Naive thymus-derived CD4-positive, alpha-beta T cell (primary cell): ENCODE results near the gene KIF17. TPM values are rescaled to one million over a fixed set of nuclear protein-coding genes. Genes with fewer than 3 reads are reported as not detected.

Experiments
- ATAC-seq: fragments of 150-1000 bp; cut with Tn5 transposase; 2 replicates; pipeline ENCODE4 v1.10.0; 2021; ENCODE audit warnings: mild to moderate bottlenecking, moderate library complexity
- CTCF ChIA-PET: fragments of 350-600 bp; sonication (Branson Sonifier 250); formaldehyde crosslinking; loops from one replicate; lab custom pipeline; 2021; ENCODE audit warnings: antibody characterized with exemption; lab: Charles Lee
- POLR2A ChIA-PET: fragments of 350-600 bp; sonication (Branson Sonifier 250); formaldehyde crosslinking; loops from one replicate; lab custom pipeline; 2021; ENCODE audit warnings: antibody characterized with exemption, inconsistent platforms; lab: Charles Lee
- DNase-seq, 9 donors: peaks; one replicate each; pipeline versions ENCODE4 v3.0.0 to v3.0.0-alpha.2; 2020 to 2022; ENCODE audit warnings: mixed read lengths in 1 of 9
- H3K27ac ChIP-seq: one replicate; pipeline ENCODE4 v1.7.0; 2013; ENCODE audit warnings: mild to moderate bottlenecking, low read depth, low read length, moderate library complexity
- H3K27me3 ChIP-seq, 2 donors: one replicate each; pipeline ENCODE4 v1.7.0; 2013; ENCODE audit warnings: low read length in 2 of 2, mild to moderate bottlenecking in 2 of 2, moderate library complexity in 2 of 2; ENCODE audit not compliant: control insufficient read depth in 2 of 2, insufficient read depth in 2 of 2
- H3K36me3 ChIP-seq, 3 experiments: 1 replicate in 2 of 3; 2 replicates in 1 of 3; pipeline ENCODE4 v1.7.0; 2013; ENCODE audit warnings: low read length in 3 of 3, mild to moderate bottlenecking in 3 of 3, moderate library complexity in 1 of 3; ENCODE audit not compliant: insufficient read depth in 3 of 3, control insufficient read depth in 2 of 3
- H3K4me1 ChIP-seq, 2 donors: one replicate each; pipeline ENCODE4 v1.7.0; 2013; ENCODE audit warnings: low read length in 2 of 2, mild to moderate bottlenecking in 2 of 2, moderate library complexity in 1 of 2; ENCODE audit not compliant: control insufficient read depth in 2 of 2, insufficient read depth in 2 of 2
- H3K4me3 ChIP-seq: 2 replicates; pipeline ENCODE4 v1.7.0; 2013; ENCODE audit warnings: mild to moderate bottlenecking, low read length
- H3K9me3 ChIP-seq, 3 experiments: 1 replicate in 2 of 3; 2 replicates in 1 of 3; pipeline ENCODE4 v1.7.0; 2013; ENCODE audit warnings: low read length in 3 of 3; ENCODE audit not compliant: control insufficient read depth in 2 of 3
- H3K27ac Mint-ChIP-seq, 9 donors: one replicate each; pipeline ENCODE4 v1.8.0; 2020 to 2022; ENCODE audit warnings: mixed read lengths in 9 of 9, mild to moderate bottlenecking in 8 of 9, moderate library complexity in 5 of 9, inconsistent platforms in 2 of 9
- H3K27me3 Mint-ChIP-seq, 5 donors: one replicate each; pipeline ENCODE4 v1.8.0; 2021 to 2022; ENCODE audit warnings: mixed read lengths in 5 of 5, mild to moderate bottlenecking in 1 of 5
- H3K36me3 Mint-ChIP-seq, 5 donors: one replicate each; pipeline ENCODE4 v1.8.0; 2020 to 2022; ENCODE audit warnings: mixed read lengths in 5 of 5, mild to moderate bottlenecking in 3 of 5, inconsistent platforms in 1 of 5
- H3K4me1 Mint-ChIP-seq, 7 donors: one replicate each; pipeline ENCODE4 v1.8.0; 2020 to 2022; ENCODE audit warnings: mixed read lengths in 7 of 7, mild to moderate bottlenecking in 3 of 7, inconsistent platforms in 1 of 7
- H3K4me3 Mint-ChIP-seq, 10 donors: one replicate each; pipeline ENCODE4 v1.8.0; 2020 to 2022; ENCODE audit warnings: mild to moderate bottlenecking in 10 of 10, mixed read lengths in 10 of 10, moderate library complexity in 6 of 10, inconsistent platforms in 2 of 10
- H3K9me3 Mint-ChIP-seq, 11 donors: one replicate each; pipeline ENCODE4 v1.8.0; 2020 to 2022; ENCODE audit warnings: mixed read lengths in 11 of 11, mild to moderate bottlenecking in 4 of 11, inconsistent platforms in 1 of 11, moderate library complexity in 1 of 11
- intact Hi-C, 2 donors: fragments of 100-400 bp; cut with micrococcal nuclease; formaldehyde crosslinking; loops; one replicate each; pipeline ENCODE4 v1.15.1; 2023
- polyA plus RNA-seq, 2 donors: library from polyadenylated mRNA; unstranded; fragments of 300-500 nt; fragmentation: Illumina TruSeq; gene quantifications; one replicate each; pipeline ENCODE4 v1.2.3, GENCODE V29; 2021
- total RNA-seq, 6 experiments: library from RNA in 5 of 6; stranded (reverse) in 5 of 6; gene quantifications; 1 replicate in 5 of 6; 2 replicates in 1 of 6; pipeline ENCODE4 v1.2.3 and lab custom pipeline; 2021 to 2026

Gene KIF17
- total and polyA plus RNA-seq, 7 experiments from 2014 or later: not detected

- ATAC-seq (peak; percentile 68), DNase-seq (peak in 7 of 9 donors; percentile 28 to 71 (median 41))
- Histone ChIP-seq H3K4me3 (peak overlapping the region; percentile 63), H3K4me1 (peaks cover 8 to 14% of the 10 kb centered on the region in 2 donors), H3K36me3 (peaks cover 0 to 2% (median 0%) of the 10 kb centered on the region in 3 experiments), H3K27me3 (peaks cover 0 to 8% of the 10 kb centered on the region in 2 donors), H3K9me3 (no peaks in the 10 kb centered on the region), H3K27ac (no peak overlapping the region)
- Mint-ChIP-seq H3K4me1 (peaks cover 10 to 23% (median 17%) of the 10 kb centered on the region in 7 donors), H3K27me3 (peaks cover 10 to 49% (median 21%) of the 10 kb centered on the region in 5 donors), H3K9me3 (no peaks in the 10 kb centered on the region), H3K4me3 (peak overlapping the region; percentile 86 to 95 (median 88)), H3K27ac (peak overlapping the region in 3 of 9 donors; percentile 59 to 73 (median 61)), H3K36me3 (peaks cover 0 to 8% (median 0%) of the 10 kb centered on the region in 5 donors)
- POLR2A ChIA-PET: interaction anchor here (0.8 kb wide), 1 partner anchor 55 kb away, joined by 3 read pairs; the partner anchor contains the start of gene HP1BP3
- intact Hi-C loops: loop anchor here (2.0 to 5.0 kb wide), 4 partner anchors 13 to 209 kb away; partner anchors contain the start of genes HP1BP3 (in 1 of the 2), KIF17 (in 1 of the 2) and PINK1 (in 1 of the 2)
- CTCF ChIA-PET: interaction anchor here (1.4 kb wide), 1 partner anchor 35 kb away, joined by 3 read pairs; no protein-coding TSS in a partner anchor
These were observed 14.3 kb upstream of the KIF17 start for GRCh38 chr1:20732071-20732587.

- H3K27ac Mint-ChIP-seq: peak overlapping the region in 1 of 9 donors; percentile 48
- no peaks in the 10 kb centered on the region for H3K9me3 Mint-ChIP-seq
- intact Hi-C loops: loop anchor here (5.0 kb wide), 2 partner anchors 56 to 99 kb away; partner anchors contain the start of genes HP1BP3 (in 1 of the 2) and PINK1 (in 1 of the 2)
- H3K4me1 Mint-ChIP-seq: peaks cover 10 to 23% (median 17%) of the 10 kb centered on the region in 7 donors
- POLR2A ChIA-PET: interaction anchor here (0.6 to 0.8 kb wide), 2 partner anchors 56 to 68 kb away, joined by 3 read pairs; partner anchors contain the start of gene HP1BP3
- peak overlapping the region; percentile 59 to 95 (median 78) for H3K4me3 Mint-ChIP-seq
- H3K27me3 ChIP-seq: peaks cover 0 to 8% of the 10 kb centered on the region in 2 donors
- peaks cover 10 to 49% (median 21%) of the 10 kb centered on the region in 5 donors for H3K27me3 Mint-ChIP-seq
- no peaks in the 10 kb centered on the region for H3K36me3 ChIP-seq
- CTCF ChIA-PET: interaction anchor here (1.4 kb wide), 1 partner anchor 35 kb away, joined by 3 read pairs; no protein-coding TSS in a partner anchor
- peak overlapping the region; percentile 27 for H3K4me3 ChIP-seq
- DNase-seq: peak in 2 of 9 donors; percentile 19 to 26
- H3K9me3 ChIP-seq: no peaks in the 10 kb centered on the region
- H3K27ac ChIP-seq: no peak overlapping the region
- H3K36me3 Mint-ChIP-seq: peaks cover 0 to 7% (median 0%) of the 10 kb centered on the region in 5 donors
- ATAC-seq: peak; percentile 14
- peaks cover 8 to 14% of the 10 kb centered on the region in 2 donors for H3K4me1 ChIP-seq
These were observed 13.5 kb upstream of the KIF17 start for GRCh38 chr1:20731057-20731991.

GRCh38 chr1:20730690-20731056, 12.9 kb upstream of the KIF17 start:
- DNase-seq: no peak
- CTCF ChIA-PET: interaction anchor here (1.4 kb wide), 1 partner anchor 34 kb away, joined by 3 read pairs; no protein-coding TSS in a partner anchor
- H3K4me1 Mint-ChIP-seq: peaks cover 10 to 23% (median 17%) of the 10 kb centered on the region in 7 donors

GRCh38 chr1:20729990-20730689, 12.3 kb upstream of the KIF17 start:
- Mint-ChIP-seq H3K4me3 (peak overlapping the region; percentile 36 to 95 (median 60)), H3K36me3 (no peaks in the 10 kb centered on the region), H3K27me3 (peaks cover 10 to 49% (median 21%) of the 10 kb centered on the region in 5 donors), H3K27ac (no peak overlapping the region), H3K4me1 (peaks cover 10 to 23% (median 17%) of the 10 kb centered on the region in 7 donors), H3K9me3 (no peaks in the 10 kb centered on the region)
- no peak overlapping the region for H3K27ac ChIP-seq
- no peak overlapping the region for H3K4me3 ChIP-seq
- no peaks in the 10 kb centered on the region for H3K36me3 ChIP-seq
- DNase-seq (no peak), ATAC-seq (no peak)
- H3K4me1 ChIP-seq: peaks cover 8 to 14% of the 10 kb centered on the region in 2 donors
- ChIA-PET CTCF (no interaction called here), POLR2A (no interaction called here)
- intact Hi-C loops: loop anchor here (5.0 kb wide), 2 partner anchors 57 to 98 kb away; partner anchors contain the start of genes HP1BP3 (in 1 of the 2) and PINK1 (in 1 of the 2)
- no peaks in the 10 kb centered on the region for H3K9me3 ChIP-seq
- H3K27me3 ChIP-seq: peaks cover 0 to 8% of the 10 kb centered on the region in 2 donors

More at GRCh38 chr1:20730690-20731056, 12.9 kb upstream of the KIF17 start:
- Histone ChIP-seq H3K27ac (no peak overlapping the region), H3K27me3 (peaks cover 0 to 8% of the 10 kb centered on the region in 2 donors), H3K4me3 (no peak overlapping the region), H3K36me3 (no peaks in the 10 kb centered on the region), H3K9me3 (no peaks in the 10 kb centered on the region), H3K4me1 (peaks cover 8 to 14% of the 10 kb centered on the region in 2 donors)
- Mint-ChIP-seq H3K27me3 (peaks cover 10 to 49% (median 21%) of the 10 kb centered on the region in 5 donors), H3K4me3 (peak overlapping the region in 7 of 10 donors; percentile 29 to 95 (median 42)), H3K9me3 (no peaks in the 10 kb centered on the region), H3K36me3 (peaks cover 0 to 4% (median 0%) of the 10 kb centered on the region in 5 donors), H3K27ac (no peak overlapping the region)
- intact Hi-C loops: loop anchor here (5.0 kb wide), 2 partner anchors 57 to 98 kb away; partner anchors contain the start of genes HP1BP3 (in 1 of the 2) and PINK1 (in 1 of the 2)
- no peak for ATAC-seq
- POLR2A ChIA-PET: interaction anchor here (0.6 kb wide), 1 partner anchor 68 kb away, joined by 3 read pairs; no protein-coding TSS in a partner anchor

GRCh38 chr1:20729155-20729931, 11.5 kb upstream of the KIF17 start:
- Mint-ChIP-seq H3K4me3 (peak overlapping the region in 4 of 10 donors; percentile 52 to 95 (median 64)), H3K4me1 (peaks cover 10 to 23% (median 17%) of the 10 kb centered on the region in 7 donors), H3K27ac (no peak overlapping the region), H3K9me3 (no peaks in the 10 kb centered on the region), H3K27me3 (peaks cover 10 to 49% (median 21%) of the 10 kb centered on the region in 5 donors), H3K36me3 (no peaks in the 10 kb centered on the region)
- Histone ChIP-seq H3K4me3 (no peak overlapping the region), H3K9me3 (no peaks in the 10 kb centered on the region), H3K4me1 (peaks cover 8 to 14% of the 10 kb centered on the region in 2 donors), H3K27me3 (peaks cover 0 to 8% of the 10 kb centered on the region in 2 donors), H3K36me3 (no peaks in the 10 kb centered on the region), H3K27ac (no peak overlapping the region)
- CTCF ChIA-PET: no interaction called here
- no peak for DNase-seq
- POLR2A ChIA-PET: no interaction called here
- no peak for ATAC-seq
- intact Hi-C loops: no loop called here
